Measurements from ENCODE around the gene NEURL2.

DNA sequence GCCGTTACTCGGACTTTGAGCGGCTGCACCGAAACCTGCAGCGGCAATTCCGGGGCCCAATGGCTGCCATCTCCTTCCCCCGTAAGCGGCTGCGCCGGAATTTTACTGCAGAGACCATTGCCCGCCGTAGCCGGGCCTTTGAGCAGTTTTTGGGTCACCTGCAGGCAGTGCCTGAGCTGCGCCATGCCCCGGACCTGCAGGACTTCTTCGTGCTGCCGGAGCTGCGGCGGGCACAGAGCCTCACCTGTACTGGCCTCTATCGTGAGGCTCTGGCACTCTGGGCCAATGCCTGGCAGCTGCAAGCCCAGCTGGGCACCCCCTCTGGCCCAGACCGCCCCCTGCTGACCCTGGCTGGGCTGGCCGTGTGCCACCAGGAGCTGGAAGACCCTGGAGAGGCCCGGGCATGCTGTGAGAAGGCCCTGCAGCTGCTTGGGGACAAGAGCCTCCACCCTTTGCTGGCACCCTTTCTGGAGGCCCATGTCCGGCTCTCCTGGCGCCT is 50.3 kb downstream of the NEURL2 start:
- TF ChIP-seq, protein P1, sequence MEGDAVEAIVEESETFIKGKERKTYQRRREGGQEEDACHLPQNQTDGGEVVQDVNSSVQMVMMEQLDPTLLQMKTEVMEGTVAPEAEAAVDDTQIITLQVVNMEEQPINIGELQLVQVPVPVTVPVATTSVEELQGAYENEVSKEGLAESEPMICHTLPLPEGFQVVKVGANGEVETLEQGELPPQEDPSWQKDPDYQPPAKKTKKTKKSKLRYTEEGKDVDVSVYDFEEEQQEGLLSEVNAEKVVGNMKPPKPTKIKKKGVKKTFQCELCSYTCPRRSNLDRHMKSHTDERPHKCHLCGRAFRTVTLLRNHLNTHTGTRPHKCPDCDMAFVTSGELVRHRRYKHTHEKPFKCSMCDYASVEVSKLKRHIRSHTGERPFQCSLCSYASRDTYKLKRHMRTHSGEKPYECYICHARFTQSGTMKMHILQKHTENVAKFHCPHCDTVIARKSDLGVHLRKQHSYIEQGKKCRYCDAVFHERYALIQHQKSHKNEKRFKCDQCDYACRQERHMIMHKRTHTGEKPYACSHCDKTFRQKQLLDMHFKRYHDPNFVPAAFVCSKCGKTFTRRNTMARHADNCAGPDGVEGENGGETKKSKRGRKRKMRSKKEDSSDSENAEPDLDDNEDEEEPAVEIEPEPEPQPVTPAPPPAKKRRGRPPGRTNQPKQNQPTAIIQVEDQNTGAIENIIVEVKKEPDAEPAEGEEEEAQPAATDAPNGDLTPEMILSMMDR (IDR thresholded peaks at IDR 0.05), result no peak
- TF ChIP-seq POLR2AphosphoS5 (IDR thresholded peaks at IDR 0.05), result no peak
